GM04504 (cell line): ENCODE results near the gene MCU.
"Not testable (repeated sequence)": the region's sequence is repeated elsewhere in the genome, so short reads cannot be mapped to it uniquely, and the experiment has no call there.

Experiments used
- DNase-seq: peaks from one replicate; pipeline ENCODE4 v3.0.0-alpha.2; 2012; ENCODE audit warnings: low read depth

Gene MCU

GRCh38 chr10:72731916-72732419, 40.0 kb downstream of the MCU start:
- no peak for DNase-seq

- DNase-seq: no peak
Measured at GRCh38 chr10:72732521-72732920, 40.6 kb downstream of the MCU start.

GRCh38 chr10:72733989-72734388, 42.0 kb downstream of the MCU start:
- DNase-seq: no peak

GRCh38 chr10:72735288-72735936, 43.5 kb downstream of the MCU start:
- no peak for DNase-seq

- DNase-seq: peak; percentile 66
Measured at GRCh38 chr10:72736176-72736827, 44.4 kb downstream of the MCU start.

- no peak for DNase-seq
Measured at GRCh38 chr10:72736828-72737220, 44.9 kb downstream of the MCU start.

GRCh38 chr10:72737357-72737756, 45.4 kb downstream of the MCU start:
- not testable (repeated sequence) for DNase-seq

- DNase-seq: no peak
Measured at GRCh38 chr10:72738486-72738885, 46.5 kb downstream of the MCU start.

GRCh38 chr10:72740528-72740927, 48.6 kb downstream of the MCU start:
- DNase-seq: no peak

GRCh38 chr10:72742092-72742491, 50.1 kb downstream of the MCU start:
- no peak for DNase-seq

- DNase-seq: no peak
Measured at GRCh38 chr10:72742797-72743196, 50.9 kb downstream of the MCU start.

GRCh38 chr10:72744566-72744965, 52.6 kb downstream of the MCU start:
- DNase-seq: no peak

GRCh38 chr10:72746426-72747363, 54.8 kb downstream of the MCU start:
- no peak for DNase-seq

- DNase-seq: no peak
Measured at GRCh38 chr10:72747521-72747920, 55.6 kb downstream of the MCU start.

- no peak for DNase-seq
Measured at GRCh38 chr10:72753760-72754231, 61.9 kb downstream of the MCU start.

GRCh38 chr10:72754275-72755032, 62.5 kb downstream of the MCU start:
- DNase-seq: no peak

GRCh38 chr10:72756674-72757385, 64.9 kb downstream of the MCU start:
- DNase-seq: no peak

- DNase-seq: no peak
Measured at GRCh38 chr10:72757732-72758131, 65.8 kb downstream of the MCU start.

GRCh38 chr10:72758930-72759329, 67.0 kb downstream of the MCU start:
- DNase-seq: not testable (repeated sequence)

GRCh38 chr10:72759584-72759983, 67.6 kb downstream of the MCU start:
- DNase-seq: no peak

GRCh38 chr10:72761498-72761897, 69.6 kb downstream of the MCU start:
- DNase-seq: no peak
